GM18867 (cell line): ENCODE measurements around the gene CTNND2.

ENCODE experiments used
- ATAC-seq: cut with Tn5 transposase; IDR thresholded peaks from one replicate; pipeline ENCODE4 v1.9.1; 2021; ENCODE audit warnings: mild to moderate bottlenecking, moderate library complexity; ENCODE audit not compliant: unreplicated experiment

Gene CTNND2

DNA sequence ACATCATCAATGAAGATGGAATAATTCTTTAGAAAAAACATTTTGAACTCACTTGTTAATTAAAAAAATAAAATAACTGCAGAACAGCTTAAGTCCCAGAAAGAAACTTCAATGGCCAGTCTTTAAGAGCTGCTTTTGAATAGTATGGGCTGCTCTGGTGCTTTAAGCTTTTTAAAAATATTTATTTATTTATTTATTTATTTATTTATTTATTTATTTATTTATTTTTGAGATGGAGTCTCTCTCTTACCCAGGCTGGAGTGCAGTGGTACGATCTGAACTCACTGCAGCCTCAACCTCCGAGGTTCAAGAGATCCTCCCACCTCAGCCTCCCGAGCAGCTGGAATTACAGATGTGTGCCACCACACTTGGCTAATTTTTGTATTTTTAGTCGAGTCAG, 626.9 kb downstream of the CTNND2 start:
- no peak for ATAC-seq

DNA sequence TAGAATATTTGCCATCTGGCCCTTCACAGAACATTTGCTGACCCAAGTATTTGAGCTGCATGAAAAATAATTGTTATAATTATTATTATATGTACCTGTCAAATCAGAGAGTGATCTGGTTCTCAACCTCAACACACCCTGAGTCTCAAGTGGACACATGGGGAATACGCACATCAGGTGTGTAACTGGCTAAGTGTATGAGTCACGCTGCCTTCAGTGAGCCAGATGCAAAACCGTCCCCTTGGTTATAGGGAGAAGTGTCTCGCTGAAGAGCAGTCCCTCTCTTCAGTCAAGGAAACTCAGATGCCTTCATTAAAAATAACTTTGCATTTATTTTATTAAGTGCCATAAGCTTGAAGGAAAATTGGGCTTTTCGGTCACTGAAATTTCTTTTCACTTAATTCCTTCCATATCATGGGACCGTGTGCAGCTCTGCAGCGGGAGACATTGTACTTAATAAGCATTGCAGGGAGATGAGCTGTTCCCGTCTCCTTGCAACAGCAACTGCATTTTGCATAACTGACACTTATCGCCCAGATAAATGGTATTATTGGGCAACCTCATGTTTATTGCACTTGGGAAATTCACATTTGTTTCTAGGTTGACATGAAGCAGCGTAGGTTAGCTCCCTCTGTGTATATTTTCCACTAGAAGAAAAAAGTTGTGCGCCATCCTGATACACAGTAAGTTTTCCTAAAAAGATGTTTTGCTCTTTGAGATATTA, 630.9 kb downstream of the CTNND2 start:
- ATAC-seq = no peak

DNA sequence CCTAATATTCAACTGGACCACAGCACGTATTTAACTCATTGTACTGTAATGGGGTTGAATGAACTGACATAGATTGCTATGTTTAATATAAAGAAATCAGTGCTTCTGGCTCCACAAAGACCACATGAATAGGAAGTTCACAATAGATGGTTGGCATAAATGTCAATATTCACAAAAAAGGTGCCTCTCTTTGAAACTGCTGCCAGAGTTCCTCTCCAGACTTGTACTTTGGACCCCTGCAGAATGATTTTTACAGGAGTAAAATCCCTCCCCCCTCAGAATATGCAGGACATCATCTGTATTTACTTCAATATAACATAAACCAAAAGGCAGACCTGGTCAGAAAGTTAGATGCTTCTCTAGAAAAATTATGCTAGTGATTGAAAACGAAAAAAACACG, 634.7 kb downstream of the CTNND2 start:
- ATAC-seq = no peak

DNA sequence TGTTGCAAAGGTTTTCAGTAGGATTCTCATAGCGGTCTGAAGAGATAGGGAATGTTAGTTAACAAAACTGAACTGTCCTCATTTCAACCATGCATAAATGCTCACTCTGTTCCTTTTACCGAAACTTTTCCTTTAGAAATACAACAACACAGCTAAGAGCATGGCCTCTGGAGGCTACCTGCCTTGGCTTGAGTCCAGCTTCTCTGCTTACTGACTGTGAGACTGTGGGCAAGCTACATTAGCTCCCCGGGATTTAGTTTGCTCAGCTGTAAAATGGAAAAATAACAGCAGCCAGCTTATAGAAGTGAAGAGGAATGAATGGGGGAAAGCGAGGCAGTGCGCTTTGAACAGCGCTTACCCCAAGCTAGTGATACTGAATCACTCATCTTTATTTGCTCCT, 635.4 kb downstream of the CTNND2 start:
- no peak for ATAC-seq

DNA sequence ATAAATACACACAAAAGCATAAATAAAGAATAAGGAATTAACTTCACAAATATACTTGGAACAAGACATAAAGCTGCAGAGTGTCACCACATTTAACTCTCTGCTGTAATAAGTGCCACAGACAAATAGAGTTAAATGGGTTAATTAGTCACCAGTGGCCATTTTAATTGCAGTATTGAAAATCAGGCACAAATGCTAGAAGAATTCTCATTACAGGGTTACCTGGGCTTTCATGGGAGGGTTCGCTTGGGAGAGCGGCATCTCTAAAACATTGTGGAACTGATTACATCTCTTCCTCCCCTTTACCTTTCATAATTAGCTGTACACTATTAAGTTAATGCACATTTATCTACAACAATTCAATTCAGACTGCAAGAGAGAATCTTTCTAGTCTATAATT, 637.9 kb downstream of the CTNND2 start:
- no peak for ATAC-seq

DNA sequence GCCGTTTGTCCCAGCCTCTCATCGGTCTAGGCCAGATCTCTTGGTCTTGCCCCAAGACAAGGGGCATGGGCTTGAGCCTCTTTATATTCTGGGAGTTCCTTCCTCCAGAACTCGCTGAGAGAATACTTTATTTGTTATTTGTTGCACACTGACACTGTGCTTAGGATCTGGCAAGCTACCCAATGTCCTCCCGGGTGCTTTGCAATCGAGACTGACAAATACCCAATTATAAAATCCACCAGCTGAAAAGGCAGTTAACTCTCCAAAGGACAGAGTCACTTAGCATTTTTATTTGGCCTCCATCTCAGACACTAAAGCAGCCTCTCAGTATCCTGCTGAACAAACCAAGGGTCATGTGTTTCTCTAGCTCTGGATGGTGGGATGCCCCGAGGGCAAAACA, 643.0 kb downstream of the CTNND2 start:
- no peak for ATAC-seq

DNA sequence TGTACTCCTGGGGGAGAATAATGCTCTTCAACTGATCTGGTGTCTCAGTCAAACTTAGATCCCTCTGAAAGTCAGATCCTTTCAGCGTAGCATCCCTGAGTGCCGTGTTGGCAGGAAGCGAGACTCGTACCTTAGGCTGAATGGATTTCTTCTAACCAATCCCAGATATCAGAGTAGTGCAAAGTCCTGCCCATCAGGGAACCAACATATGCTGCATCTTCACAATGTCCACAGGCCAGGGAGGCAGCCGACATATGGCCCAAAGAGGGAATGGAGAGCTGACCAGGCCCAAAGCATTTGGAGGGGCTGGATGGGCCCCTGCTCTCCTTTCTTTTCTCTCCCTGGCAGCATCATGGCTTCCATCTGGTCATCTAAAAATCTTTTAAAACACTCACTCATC, 646.2 kb downstream of the CTNND2 start:
- ATAC-seq = no peak

DNA sequence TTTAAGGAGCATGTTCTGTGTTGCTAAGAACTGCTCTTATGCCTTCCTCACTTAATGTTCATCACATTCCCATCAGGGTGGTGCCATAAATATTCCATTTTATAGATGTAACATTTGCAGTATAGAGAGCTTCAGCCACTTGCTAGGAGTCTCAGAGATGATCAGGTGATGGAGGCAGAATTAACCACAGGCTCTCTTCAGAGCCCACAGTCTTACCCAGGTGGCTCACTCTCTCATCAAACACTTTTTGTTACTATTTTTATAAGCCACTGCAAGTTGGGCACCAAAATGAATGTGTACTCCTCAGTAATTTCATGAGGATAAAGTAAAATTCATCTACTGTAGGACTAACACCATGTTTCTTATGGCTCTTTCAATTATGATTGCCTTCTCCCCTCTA, 651.7 kb downstream of the CTNND2 start:
- no peak for ATAC-seq

DNA sequence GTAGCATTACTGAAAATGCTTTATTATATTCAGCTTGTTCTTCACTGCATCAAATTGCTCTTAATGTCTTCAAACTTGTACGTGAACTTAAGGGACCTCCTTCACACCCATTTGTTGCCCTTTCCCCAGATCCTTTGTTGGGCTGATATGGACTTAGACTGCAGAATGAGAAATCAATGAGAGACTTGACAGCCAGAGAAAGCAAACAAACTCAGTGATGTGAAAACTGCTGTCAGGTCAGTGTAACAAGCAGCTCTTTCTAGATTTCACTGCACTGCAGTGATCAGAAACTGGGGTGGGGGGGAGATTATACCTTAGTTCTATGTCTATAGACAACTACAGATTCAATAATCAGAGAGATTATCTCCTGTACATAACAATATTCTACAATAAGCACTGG, 652.2 kb downstream of the CTNND2 start:
- ATAC-seq = no peak

DNA sequence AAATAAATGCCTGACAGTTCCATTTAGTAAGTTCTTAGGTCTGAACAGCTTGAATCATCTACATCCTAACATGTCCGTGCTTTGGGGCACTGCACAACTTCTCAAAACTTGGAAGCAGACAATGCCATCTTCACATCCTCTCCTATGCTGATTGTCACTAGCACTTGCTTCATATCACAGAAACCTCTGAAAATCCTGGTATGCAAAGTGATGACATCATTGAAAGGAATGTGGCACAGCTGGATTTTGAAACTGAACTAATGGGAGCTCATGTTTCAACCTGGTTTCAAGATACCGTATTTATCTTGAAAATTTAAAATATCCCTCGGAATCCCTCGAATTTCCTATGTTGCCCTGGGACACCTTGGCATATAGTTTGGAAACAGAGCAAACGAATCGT, 653.0 kb downstream of the CTNND2 start:
- ATAC-seq = no peak

DNA sequence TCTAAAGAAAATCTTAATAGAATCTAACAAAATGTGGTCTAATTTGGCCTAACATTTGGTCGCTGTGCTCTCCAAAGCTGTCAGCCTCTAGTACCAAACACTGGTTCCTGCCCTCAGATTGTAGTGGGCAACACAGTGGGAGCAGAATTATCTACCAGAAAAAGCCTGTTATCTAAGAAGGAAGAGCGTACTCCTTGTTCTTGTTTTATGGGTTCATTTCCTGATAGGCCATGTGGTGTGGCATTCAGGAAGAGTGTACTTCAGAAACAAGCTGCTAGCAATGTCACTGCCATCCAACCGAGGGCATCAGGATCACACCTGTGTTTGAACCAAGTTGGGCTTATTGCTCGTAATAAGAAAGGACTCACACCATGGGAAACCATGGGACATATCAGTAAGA, 655.3 kb downstream of the CTNND2 start:
- ATAC-seq = no peak

DNA sequence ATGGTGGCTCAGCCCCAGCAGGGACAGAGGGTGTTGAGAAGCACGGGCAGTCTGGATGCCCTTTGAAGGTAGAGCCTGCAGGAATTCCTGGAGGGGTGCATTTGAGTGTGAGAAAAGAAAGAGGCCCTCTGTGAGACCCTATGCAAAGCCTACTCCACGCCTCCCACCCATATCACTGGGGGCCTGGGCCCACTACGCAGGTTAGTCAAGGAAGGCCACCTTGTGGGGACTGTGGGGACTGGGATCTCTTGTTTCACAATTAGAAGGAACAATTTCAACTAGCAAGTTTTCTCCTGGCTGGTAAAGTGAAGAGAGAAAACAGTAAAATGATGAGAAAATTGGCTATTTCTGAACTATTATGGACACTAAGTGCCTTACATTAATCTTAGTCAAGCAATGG, 657.0 kb downstream of the CTNND2 start:
- no peak for ATAC-seq

DNA sequence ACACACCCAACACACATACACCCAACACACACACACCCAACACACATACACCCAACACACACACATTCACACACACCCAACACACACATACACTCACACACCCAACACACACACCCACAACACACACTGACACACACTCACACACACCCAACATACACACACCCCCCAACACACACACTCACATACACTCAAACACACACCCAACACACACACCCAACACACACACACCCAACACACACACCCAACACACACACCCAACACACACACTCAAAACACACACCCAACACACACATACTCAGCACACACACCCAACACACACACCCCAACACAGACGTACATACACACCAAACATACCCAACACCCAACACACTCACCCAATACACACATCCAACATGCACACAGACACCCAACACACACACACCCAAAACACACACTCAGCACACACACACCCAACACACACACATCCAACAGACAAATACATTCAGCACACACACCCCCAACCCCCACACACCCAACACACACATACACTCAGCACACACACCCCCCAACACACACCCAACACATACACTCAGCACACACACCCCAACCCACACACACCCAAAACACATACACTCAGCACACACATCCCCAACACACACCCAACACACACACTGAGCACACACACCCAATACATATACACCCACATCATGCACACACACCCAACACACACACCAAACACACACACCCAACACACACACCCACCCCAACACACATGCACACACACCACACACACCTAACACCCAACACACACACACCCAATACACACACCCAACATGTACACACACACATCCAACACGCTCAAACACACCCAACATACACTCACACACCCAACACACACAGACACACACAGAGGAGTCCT, 663.7 kb downstream of the CTNND2 start:
- ATAC-seq = no peak

DNA sequence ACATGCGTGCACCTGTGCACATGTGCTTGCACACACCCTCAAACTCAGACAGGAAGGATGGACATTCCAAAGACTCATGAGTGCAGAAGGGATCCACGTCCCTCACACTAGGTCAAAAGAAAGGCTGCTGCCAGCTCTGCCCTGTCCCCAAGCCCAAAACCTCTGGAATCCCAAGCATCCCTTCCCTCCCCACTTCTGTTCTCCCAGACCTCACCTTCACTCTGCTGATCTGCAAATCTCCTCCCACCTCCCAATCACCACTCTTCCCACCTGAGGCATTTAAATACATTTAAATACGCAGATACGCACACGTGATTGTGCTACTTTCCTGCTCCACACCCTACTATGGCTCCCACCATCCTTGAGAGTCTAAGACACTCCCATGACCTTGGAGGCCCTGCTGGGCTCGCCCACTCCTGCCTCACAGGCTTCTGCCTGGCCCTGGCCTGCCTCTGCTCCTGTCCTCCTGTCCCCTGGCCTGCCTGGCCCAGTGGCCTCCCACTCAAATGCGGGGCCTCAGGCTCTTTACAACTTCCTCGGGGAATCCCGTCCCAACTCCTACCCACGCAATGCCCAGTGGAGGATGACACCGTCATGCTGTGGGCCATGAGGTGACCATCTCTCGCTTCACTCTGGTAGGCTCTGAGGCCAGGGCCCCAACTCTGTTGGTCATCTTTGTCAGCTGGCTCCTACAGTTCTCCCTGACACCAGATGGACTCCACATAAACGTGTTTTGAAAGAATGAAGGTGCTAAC, 664.8 kb downstream of the CTNND2 start:
- ATAC-seq = no peak

DNA sequence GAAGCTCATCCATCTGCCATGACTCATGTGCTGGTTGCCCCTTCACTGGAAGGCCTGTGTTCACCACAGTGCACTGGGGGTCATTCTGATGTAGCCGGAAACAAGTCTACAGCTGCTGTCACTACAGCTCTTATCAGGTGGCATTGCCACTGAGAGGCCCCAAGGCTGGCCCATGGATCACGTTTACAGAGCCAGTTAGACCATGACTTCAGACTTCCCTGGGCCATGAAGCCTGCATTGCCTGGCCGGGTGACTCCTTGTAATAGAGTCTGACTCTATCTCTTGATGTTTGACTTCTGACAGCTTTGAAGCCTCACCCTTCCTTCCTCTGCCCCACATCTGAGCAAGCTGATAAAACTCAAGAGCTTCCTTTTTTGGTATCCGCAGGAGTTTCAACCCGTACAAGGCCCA, 669.7 kb downstream of the CTNND2 start:
- no peak for ATAC-seq

DNA sequence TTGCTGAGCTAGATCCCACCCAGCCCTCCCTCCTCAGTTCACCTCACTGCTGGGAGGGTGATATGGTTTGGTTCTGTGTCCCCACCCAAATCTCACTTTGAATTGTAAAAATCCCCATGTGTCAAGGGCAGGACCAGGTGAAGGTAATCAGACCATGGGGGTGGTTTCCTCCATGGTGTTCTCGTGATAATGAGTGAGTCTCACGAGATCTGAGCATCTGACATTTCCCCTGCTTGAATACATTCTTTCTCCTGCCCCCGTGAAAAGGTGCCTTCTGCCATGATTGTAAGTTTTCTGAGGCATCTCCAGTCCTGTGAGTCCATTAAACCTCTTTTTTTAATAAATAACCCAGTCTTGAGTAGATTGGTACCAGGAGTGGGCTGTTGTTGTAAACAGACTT, 673.4 kb downstream of the CTNND2 start:
- no peak for ATAC-seq

DNA sequence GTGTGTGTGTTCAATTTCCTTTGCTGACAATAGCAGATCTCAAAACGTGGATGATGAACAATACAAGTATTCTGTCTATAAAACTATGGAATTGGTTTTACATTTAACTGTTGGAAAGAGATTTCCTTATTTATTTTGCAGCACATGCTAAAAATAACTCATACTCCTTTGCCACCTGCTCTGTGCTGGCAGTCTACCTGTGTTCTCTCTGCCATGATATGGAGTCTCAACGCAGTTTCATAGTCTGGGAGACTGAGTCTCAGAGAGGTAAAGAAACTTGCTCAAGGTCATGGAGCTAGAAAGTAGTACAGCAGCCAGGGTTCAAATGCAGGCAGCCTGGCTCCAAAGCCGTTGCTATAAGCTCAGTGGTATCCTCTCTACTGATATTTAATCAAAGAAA, 677.2 kb downstream of the CTNND2 start:
- ATAC-seq = no peak

DNA sequence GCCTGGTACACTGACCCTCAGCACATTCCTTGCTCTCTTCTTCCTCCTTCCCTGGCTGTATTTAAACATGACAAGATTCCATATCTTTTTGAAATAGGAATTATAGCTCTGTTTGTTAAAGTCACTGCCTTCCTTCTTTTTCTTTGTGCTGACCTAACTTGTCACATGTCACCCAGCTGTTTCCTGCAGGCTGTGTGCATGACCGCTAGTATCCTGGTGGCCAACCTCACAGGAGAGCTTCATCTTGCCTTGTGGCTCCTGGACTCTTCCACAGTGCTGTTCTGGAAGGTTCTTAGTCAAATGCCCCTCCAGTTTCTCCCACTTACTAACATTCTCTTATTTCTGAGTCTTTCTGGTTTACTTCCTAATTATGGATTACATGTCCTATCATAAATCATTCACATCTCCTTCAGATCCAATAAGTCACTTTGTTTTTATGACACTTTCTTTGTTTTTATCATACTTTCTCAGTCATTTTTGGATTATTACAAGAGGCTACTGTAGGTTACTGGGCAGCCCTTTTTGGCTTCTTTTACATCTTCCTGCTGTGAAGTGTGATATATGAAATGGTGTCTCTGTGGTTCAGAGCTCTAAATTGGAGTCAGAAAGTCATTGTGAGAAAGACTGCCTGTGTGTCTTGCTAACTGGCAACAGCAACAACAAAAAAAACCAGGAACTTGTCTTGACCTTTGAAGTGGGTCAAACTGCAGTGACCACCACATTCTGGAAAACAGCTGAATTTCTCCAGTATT, 679.6 kb downstream of the CTNND2 start:
- no peak for ATAC-seq

DNA sequence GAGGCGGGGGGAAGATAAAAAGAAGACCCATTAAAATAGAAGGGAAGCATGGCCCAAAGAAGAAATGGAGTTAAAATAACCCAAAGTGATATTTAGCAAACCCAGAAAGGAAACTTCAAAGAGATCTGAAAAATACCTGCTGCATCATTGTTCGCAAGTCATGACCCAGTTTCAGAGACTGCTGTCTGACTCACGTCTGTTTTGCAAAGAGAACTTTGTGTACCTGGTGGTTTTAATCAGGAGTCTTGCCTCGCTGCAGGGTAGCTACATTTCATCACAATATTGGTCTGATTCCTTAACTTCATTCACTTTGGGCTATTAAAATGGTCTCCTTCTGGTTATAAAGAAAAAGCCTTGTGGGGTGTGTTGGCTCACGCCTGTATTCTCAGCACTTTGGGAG, 682.1 kb downstream of the CTNND2 start:
- ATAC-seq = no peak

DNA sequence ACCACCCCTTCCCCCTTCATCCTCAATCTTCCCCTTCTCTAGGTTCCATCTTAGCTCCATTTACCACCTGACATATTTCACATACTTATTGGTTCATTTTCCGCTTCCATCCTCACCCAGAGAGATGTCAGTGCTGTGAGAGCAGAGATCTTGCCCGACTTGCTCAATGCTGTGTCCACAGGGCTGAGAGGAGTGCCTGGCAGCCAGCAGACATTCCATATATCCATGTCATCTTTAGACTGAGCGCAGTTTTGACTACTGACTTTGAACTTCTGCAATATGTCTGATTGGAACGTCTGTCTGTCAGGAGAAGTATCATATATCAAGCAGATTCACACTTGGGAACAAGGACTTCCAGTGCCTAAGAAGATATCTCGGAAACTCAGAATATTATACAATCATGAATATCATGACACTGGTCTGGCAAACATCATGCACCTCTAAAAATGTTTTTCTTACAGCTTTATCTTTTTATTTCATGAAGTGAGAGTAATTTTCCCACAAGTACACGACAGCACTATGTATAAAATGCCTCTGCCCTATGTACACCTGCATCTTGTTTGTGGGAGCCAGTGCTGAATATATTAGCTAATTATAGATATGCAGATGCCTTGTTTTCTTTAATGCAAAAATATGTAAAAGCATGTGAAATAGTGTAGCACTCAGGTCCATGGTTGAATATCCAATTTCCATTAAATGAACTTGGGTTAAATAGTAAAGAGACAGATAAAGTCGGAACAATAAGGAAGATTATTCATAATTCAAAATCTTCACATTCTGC, 689.2 kb downstream of the CTNND2 start:
- ATAC-seq = no peak
